Mucosa of rectum (tissue), 2 donors: ENCODE measurements around the gene SLC2A3.
"Not testable (repeated sequence)": the region's sequence is repeated elsewhere in the genome, so short reads cannot be mapped to it uniquely, and the experiment has no call there.

Experiments
- H3K27ac ChIP-seq, 2 donors: one replicate each; pipeline ENCODE4 v1.7.0; 2013; ENCODE audit warnings: inconsistent platforms in 2 of 2, low read depth in 2 of 2, low read length in 2 of 2
- H3K27me3 ChIP-seq, 2 donors: one replicate each; pipeline ENCODE4 v1.7.0; 2013; ENCODE audit warnings: low read length in 2 of 2; ENCODE audit not compliant: control insufficient read depth in 2 of 2, insufficient read depth in 2 of 2
- H3K36me3 ChIP-seq, 2 donors: one replicate each; pipeline ENCODE4 v1.7.0; 2013; ENCODE audit warnings: low read length in 2 of 2; ENCODE audit not compliant: control insufficient read depth in 2 of 2, insufficient read depth in 2 of 2
- H3K4me1 ChIP-seq, 2 donors: one replicate each; pipeline ENCODE4 v1.7.0; 2013; ENCODE audit warnings: low read length in 2 of 2, mild to moderate bottlenecking in 1 of 2; ENCODE audit not compliant: control insufficient read depth in 2 of 2, insufficient read depth in 2 of 2
- H3K4me3 ChIP-seq, 2 donors: one replicate each; pipeline ENCODE4 v1.7.0; 2013; ENCODE audit warnings: low read length in 2 of 2
- H3K9ac ChIP-seq, 2 donors: one replicate each; pipeline ENCODE4 v1.7.0; 2013; ENCODE audit warnings: low read length in 2 of 2, low read depth in 1 of 2, mild to moderate bottlenecking in 1 of 2
- H3K9me3 ChIP-seq, 2 donors: one replicate each; pipeline ENCODE4 v1.7.0; 2013; ENCODE audit warnings: low read length in 2 of 2; ENCODE audit not compliant: control insufficient read depth in 2 of 2
- donor health status: healthy.
- donor health status: Normal muscosa, but diverticular disease.

Gene SLC2A3

DNA sequence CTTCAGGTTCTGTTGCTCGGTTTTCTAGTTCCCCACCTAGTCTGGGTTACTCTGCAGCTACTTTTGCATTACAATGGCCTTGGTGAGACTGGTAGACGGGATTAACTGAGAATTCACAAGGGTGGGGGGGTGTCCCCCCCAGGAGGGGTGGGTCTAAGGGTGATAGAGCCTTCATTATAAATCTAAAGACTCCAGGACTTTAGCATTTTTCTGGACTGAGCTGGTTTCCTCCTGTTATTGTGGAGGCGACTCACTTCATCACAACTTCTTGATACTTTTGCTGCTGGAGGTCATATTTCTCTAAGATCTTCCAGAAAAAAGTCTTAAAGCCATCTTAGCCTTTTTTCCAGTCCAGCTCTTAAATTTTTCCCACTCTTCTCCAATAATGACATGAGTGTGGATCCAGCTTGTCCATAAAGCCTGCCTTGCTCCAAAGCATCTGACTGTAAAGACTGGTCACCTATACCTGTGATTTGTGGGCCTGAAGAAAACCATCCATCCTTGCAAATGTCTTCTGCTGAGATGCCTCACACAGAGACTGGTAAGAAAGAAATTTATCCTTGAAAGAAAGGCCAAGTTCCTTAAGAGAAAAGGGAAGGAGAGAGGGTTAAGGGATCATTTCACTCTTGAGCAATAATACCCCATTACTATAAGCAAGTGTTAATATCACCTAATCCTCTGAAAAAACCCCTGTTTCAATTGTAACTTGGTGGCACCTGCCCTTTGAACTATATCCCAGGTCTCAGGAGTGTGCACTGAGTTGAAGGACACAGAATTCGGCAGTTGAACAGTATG, 43.6 kb downstream of the SLC2A3 start:
- Histone ChIP-seq H3K4me3 (no peak overlapping the region), H3K27me3 (no peaks in the 10 kb centered on the region), H3K9ac (no peak overlapping the region), H3K27ac (no peak overlapping the region), H3K4me1 (no peaks in the 10 kb centered on the region), H3K9me3 (no peaks in the 10 kb centered on the region), H3K36me3 (no peaks in the 10 kb centered on the region)

DNA sequence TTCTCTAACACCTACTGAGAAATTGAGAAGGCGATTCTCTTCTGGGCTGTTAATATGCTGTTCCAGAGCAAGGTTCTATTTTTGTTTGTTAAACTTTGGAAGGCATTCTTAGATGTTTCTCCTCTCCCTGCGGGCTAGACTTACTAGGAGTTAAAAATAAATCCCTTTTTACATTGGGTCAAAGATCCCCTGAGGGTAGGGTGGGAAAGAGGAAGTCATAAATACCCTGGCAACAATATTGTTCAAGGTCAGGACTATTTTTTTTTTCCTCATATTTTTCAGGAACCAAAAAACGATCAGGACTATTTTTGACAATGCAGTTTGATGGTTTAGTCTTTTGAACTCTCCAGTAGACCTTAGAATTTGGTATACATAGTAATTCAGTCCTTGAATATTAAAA, 51.3 kb downstream of the SLC2A3 start:
- Histone ChIP-seq H3K27me3 (no peaks in the 10 kb centered on the region), H3K4me3 (no peak overlapping the region), H3K4me1 (no peaks in the 10 kb centered on the region), H3K27ac (no peak overlapping the region), H3K9me3 (no peaks in the 10 kb centered on the region), H3K9ac (no peak overlapping the region), H3K36me3 (no peaks in the 10 kb centered on the region)

DNA sequence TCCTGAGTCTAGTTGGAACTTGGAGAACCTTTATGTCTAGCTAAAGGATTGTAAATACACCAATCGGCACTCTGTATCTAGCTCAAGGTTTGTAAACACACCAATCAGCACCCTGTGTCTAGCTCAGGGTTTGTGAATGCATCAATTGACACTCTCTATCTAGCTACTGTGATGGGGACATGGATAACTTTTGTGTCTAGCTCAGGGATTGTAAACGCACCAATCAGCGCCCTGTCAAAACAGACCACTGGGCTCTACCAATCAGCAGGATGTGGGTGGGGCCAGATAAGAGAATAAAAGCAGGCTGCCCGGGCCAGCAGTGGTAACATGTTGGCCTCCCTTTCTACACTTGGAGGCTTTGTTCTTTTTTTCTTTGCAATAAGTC, 54.3 kb downstream of the SLC2A3 start:
- H3K4me3 ChIP-seq, H3K36me3 ChIP-seq, H3K4me1 ChIP-seq, H3K27ac ChIP-seq, H3K27me3 ChIP-seq, H3K9me3 ChIP-seq, H3K9ac ChIP-seq: not testable (repeated sequence)

- H3K27ac ChIP-seq, H3K4me3 ChIP-seq, H3K9me3 ChIP-seq, H3K27me3 ChIP-seq, H3K9ac ChIP-seq, H3K4me1 ChIP-seq, H3K36me3 ChIP-seq: not testable (repeated sequence)
Observed at GRCh38 chr12:7880952-7881735, 54.8 kb downstream of the SLC2A3 start.

DNA sequence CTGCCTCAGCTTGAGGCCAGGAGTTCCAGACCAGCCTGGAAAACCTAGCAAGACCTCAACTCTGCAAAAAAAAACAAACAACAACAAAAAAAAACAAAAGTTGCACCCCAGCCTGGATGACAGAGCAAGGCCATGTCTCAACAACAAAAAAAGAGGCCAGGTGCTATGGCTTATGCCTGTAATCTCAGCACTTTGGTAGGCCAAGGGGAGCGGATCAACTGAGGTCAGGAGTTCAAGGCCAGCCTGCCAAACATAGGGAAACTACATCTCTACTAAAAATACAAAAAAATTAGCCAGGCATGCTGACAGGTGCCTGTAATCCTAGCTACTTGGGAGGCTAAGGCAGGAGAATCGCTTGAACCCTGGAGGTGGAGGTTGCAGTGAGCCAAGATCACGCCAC, 56.7 kb downstream of the SLC2A3 start:
- H3K9me3 ChIP-seq = no peaks in the 10 kb centered on the region
- H3K27ac ChIP-seq = no peak overlapping the region
- H3K27me3 ChIP-seq = no peaks in the 10 kb centered on the region
- no peaks in the 10 kb centered on the region for H3K4me1 ChIP-seq
- H3K9ac ChIP-seq = no peak overlapping the region
- H3K4me3 ChIP-seq = no peak overlapping the region
- no peaks in the 10 kb centered on the region for H3K36me3 ChIP-seq

DNA sequence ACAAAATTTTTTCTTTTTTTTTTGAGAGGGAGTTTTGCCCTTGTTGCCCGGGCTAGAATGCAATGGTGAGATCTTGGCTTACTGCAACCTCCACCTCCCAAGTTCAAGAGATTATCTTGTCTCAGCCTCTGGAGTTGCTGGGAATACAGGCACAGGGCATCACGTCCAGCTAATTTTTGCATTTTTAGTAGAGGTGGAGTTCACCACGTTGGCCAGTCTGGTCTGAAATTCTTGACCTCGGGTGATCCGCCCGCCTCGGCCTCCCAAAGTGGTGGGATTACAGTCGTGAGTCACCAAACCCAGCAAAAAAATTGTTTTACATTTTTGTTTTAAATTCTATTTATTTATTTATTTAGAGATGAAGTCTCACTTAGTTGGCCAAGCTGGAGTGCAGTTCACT, 58.6 kb downstream of the SLC2A3 start:
- H3K9me3 ChIP-seq = no peaks in the 10 kb centered on the region
- H3K27me3 ChIP-seq = peaks cover 0 to 2% of the 10 kb centered on the region in 2 donors
- no peak overlapping the region for H3K9ac ChIP-seq
- no peak overlapping the region for H3K27ac ChIP-seq
- no peak overlapping the region for H3K4me3 ChIP-seq
- H3K4me1 ChIP-seq = no peaks in the 10 kb centered on the region
- H3K36me3 ChIP-seq = no peaks in the 10 kb centered on the region

GRCh38 chr12:7872566-7873319, 63.2 kb downstream of the SLC2A3 start, which contains the start of gene SLC2A14:
Gene SLC2A14 (minus strand): TSS chr12:7872915. CDS start chr12:7869880, 3,035 bp downstream.
- no peaks in the 10 kb centered on the region for H3K9me3 ChIP-seq
- no peaks in the 10 kb centered on the region for H3K36me3 ChIP-seq
- peaks cover 0 to 2% of the 10 kb centered on the region in 2 donors for H3K27me3 ChIP-seq
- H3K4me1 ChIP-seq = no peaks in the 10 kb centered on the region
- H3K4me3 ChIP-seq = no peak within 1 kb of the TSS
- H3K9ac ChIP-seq = no peak within 1 kb of the TSS
- H3K27ac ChIP-seq = no peak within 1 kb of the TSS

DNA sequence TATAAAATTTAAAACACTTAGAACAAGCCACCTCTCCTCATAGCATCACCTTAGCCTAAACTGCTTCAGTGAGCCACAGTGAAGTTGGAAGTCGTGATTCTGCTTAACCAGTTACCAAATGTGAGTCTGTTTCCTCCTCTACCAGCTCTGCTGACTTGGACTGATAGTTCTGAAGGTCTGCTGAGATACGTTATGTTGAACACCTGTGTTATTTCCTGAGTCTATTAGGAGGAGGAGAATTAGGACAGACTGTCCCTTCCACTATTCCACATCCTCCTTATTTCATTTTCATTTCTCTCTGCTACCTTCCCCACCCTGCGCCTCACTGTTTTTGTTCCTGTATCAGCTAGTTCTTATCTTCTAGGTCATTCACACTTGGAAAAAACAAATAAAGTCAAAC, 65.7 kb downstream of the SLC2A3 start:
- H3K9ac ChIP-seq = no peak overlapping the region
- H3K4me1 ChIP-seq = no peaks in the 10 kb centered on the region
- peaks cover 0 to 2% of the 10 kb centered on the region in 2 donors for H3K27me3 ChIP-seq
- no peak overlapping the region for H3K4me3 ChIP-seq
- no peaks in the 10 kb centered on the region for H3K9me3 ChIP-seq
- H3K27ac ChIP-seq = no peak overlapping the region
- no peaks in the 10 kb centered on the region for H3K36me3 ChIP-seq
